NCI-H2029 treated with DMSO at 0.1 percent for 48 hours (cell line): ENCODE measurements around the gene TMEM176B.

Experiments
- DNase-seq: peaks from one replicate; lab custom pipeline; 2025; lab: John Stamatoyannopoulos, UW

TMEM176B gene

GRCh38 chr7:150799741-150800580, at the start of gene TMEM176B:
Gene TMEM176B, minus strand, starts transcription at chr7:150800364. Its CDS starts 3,795 bp downstream, at chr7:150796569.
- no peak for DNase-seq

GRCh38 chr7:150849204-150849775, 49.1 kb upstream of the TMEM176B start:
- no peak for DNase-seq

- DNase-seq = no peak
Observed at GRCh38 chr7:150848561-150849115, 48.5 kb upstream of the TMEM176B start.

- no peak for DNase-seq
Observed at GRCh38 chr7:150848111-150848510, 47.9 kb upstream of the TMEM176B start.

- DNase-seq = no peak
Observed at GRCh38 chr7:150847536-150847935, 47.4 kb upstream of the TMEM176B start.

- DNase-seq = no peak
Observed at GRCh38 chr7:150846291-150847115, 46.3 kb upstream of the TMEM176B start.

GRCh38 chr7:150845421-150845861, 45.3 kb upstream of the TMEM176B start:
- DNase-seq = no peak

- no peak for DNase-seq
Observed at GRCh38 chr7:150842716-150843115, 42.6 kb upstream of the TMEM176B start.

- no peak for DNase-seq
Observed at GRCh38 chr7:150842018-150842417, 41.9 kb upstream of the TMEM176B start.

- no peak for DNase-seq
Observed at GRCh38 chr7:150838965-150839650, 38.9 kb upstream of the TMEM176B start.

- no peak for DNase-seq
Observed at GRCh38 chr7:150835702-150836280, 35.6 kb upstream of the TMEM176B start.

- DNase-seq = no peak
Observed at GRCh38 chr7:150835019-150835418, 34.9 kb upstream of the TMEM176B start.

- no peak for DNase-seq
Observed at GRCh38 chr7:150831851-150832250, 31.7 kb upstream of the TMEM176B start.

GRCh38 chr7:150830937-150831336, 30.8 kb upstream of the TMEM176B start:
- no peak for DNase-seq

- no peak for DNase-seq
Observed at GRCh38 chr7:150829426-150829825, 29.3 kb upstream of the TMEM176B start.

- no peak for DNase-seq
Observed at GRCh38 chr7:150828384-150828783, 28.2 kb upstream of the TMEM176B start.

GRCh38 chr7:150826061-150826849, 26.1 kb upstream of the TMEM176B start:
- no peak for DNase-seq

GRCh38 chr7:150824379-150825177, 24.4 kb upstream of the TMEM176B start:
- no peak for DNase-seq

GRCh38 chr7:150823484-150824126, 23.4 kb upstream of the TMEM176B start:
- DNase-seq = no peak
